UCSD-AML1 (cell line): ENCODE measurements around the gene CARD11.

Source experiments
- DNase-seq: peaks from one replicate; lab custom pipeline; 2025; ENCODE audit not compliant: unreplicated experiment; lab: John Stamatoyannopoulos, UW

CARD11 gene

DNA sequence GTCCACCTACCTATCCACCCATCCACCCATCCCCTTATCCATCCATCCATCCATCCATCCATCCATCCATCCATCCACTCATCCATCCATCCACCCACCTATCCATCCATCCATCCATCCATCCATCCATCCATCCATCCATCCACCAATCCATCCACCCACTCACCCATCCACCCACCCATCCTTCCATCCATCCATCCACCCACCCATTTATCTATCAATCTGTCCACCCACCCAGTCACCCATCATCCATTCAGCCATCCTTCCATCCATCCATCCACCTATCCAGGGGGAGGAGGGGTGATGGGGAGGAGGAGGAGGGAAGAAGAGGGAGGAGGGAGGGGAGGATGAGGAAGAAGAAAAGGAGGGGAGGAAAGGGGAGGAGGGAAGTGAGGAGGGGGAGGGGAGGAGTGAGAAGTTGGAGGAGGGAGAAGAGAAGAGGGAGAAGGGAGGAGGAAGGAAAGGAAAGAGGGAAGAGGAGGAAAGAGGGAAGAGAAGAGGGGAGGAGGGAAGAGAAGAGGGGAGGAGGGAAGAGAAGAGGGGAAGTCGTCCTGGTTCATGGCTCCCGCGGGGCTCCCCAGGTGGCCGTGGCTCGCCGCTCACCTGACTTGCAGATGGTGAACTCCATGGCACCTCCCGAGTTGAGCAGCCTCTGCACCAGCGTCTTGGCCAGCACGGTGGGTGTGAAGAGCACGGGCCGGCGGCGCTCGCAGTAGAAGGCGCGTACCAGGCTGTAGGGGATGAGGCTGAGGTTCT is 130.8 kb downstream of the CARD11 start:
- no peak for DNase-seq

DNA sequence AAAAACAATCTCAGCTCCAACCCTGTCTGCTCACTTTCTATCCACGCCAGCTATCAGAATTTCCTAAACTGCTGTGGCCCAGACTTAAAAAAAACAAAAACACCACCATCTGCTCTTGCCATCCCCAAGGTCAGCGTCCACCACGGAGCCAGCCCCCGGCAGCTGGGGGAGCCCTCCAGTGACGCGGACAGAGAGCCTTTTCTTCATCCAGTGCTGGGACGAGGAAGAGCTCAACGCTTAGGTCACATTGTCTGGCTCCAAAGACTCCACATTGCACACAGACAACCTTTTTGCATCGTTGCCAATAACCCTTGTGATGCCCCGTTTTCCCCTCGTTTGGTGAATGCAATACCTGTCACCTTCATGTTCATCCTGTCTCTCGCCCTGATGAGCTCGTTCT is 132.2 kb downstream of the CARD11 start:
- DNase-seq, result no peak

DNA sequence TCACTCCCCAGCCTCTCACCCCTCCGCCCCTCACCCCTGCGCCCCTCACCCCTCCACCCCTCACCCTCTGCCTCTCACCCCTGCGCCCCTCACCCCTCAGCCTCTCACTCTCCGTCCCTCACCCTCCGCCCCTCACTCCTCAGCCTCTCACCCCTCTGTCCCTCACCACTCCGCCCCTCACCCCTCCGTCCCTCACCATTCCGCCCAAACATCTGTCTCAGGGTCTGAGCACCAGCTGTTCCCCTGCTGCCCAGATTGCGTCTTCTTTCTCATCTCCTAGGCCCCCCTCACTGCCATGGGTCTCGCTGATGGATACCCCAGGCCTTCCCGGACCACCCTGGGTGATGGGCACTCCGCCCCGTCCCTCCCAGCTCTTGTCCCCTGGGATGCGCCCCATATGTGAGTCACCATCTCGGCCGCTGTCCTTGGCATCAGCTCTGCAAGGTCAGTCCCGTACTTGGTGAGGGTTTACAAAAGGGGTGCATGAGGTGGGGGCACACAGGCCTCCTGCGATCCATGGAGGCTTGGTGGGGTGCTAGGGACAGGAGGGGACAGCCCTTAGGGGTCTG is 134.1 kb downstream of the CARD11 start:
- DNase-seq, result no peak

DNA sequence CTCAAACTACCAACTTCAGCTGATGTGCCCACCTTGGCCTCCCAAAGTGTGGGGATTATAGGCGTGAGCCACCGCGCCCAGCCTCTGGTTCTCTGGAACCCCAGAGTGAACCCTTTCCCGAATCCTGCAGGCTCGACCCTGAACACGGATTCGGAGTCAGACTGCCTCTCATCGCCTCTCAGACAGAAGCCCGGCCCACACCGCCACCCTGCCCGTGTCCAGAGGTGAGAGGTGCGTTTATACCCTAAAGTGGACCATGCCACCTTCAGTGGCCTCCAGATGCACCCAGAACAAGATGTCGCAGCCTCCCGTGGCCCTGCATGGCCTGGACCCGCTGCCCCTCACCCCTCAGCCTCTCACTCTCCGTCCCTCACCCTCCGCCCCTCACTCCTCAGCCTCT is 134.6 kb downstream of the CARD11 start:
- DNase-seq, result no peak

DNA sequence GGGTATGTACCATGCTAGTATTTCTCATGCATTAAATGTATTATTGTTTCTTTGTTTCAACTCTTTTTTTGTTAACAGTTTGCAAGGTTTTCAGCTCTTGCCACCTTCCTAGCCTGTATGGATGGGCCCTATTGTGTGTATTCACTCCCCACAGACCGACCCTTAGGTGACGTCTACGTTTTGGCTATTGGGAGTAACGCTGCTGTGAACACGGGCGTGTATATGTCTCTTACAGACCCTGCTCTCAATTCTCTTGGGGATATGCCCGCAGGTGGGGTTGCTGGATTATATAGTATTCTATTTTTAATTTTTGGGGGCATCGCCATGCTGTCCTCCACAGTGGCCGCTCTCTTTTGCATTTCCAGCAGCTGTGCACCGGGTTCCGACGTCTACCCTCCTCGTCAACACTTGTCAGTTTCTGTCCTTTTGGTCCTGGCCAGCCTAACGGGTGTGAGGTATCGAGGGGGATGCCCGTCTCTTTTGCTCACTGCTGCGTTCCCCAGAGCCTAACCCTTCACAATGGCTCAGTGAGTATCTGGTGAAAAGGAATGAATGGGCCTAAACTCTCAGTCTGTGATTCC is 135.5 kb downstream of the CARD11 start:
- no peak for DNase-seq

DNA sequence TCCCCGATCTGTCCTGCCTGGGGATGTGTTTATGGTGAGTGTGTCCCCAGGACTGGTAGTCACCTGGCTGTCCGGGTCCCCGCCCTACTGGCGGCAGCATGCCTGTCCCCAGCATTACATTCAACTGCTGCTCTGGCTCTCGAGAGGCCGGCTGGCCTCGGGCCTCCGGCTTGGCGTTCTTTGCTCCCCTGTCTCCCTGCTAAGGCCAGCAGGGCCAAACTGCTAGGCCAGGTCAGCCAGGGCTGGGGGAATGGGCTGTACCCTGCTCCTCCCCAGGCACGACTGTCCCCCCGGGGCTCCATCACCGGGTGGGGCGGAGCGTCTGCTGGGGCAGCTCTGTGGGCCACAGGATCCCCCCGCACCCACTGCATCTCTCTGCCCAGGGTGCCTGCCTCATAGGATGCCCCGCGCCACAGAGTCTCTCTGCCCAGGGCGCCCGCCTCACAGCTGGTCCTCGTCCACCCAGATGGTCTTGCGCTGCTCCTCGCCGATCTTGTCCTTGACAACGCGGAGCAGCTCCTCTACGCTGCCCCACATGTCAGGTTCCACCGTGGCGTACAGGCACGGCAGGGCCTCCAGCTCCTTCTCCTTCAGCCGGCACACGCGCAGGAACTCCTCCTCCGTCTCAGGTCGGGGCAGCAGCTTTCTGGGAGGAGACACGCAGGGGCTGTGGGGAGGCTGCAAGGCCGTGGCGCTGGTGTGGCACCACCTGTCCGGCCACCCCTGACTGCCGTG is 137.3 kb downstream of the CARD11 start:
- no peak for DNase-seq

DNA sequence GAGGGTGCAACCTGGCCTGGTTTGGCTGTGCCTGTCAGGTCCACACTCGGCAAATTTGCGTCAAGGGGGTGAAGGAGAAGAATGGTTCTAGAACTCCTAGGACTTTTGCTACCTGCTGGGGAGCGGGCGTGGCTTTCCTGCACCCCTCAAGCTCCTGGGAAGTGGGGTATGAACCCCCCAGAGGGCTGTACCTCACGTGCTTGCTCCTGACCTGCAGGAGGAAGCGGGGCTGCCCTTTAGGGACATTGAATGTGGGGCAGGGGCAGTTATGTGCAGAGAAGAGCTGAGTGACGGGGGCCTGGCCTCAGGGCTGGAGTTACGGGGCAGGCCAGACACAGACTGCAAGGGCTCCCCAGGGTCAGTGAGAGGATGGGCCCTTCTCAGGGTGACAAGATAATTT is 138.2 kb downstream of the CARD11 start:
- DNase-seq, result no peak

DNA sequence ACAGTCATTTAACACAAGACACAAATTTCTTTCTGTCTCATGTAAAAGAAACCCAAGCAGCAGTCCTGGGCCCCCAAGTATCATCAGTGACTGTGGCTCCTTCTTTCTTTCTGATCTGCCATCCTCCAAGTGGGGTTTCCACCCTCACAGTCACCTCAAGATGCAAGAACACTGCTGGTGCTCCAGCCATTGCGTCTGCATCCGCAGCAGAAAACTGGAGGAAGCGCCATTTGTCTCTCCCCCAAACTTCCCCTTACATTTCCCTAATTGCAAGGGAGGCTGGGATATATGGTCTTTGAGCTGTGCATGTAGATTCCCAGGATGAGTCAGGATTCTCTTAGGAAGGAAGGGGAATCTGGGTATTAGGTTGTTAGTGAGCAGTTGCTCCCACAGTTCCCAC is 138.6 kb downstream of the CARD11 start:
- DNase-seq, result no peak

DNA sequence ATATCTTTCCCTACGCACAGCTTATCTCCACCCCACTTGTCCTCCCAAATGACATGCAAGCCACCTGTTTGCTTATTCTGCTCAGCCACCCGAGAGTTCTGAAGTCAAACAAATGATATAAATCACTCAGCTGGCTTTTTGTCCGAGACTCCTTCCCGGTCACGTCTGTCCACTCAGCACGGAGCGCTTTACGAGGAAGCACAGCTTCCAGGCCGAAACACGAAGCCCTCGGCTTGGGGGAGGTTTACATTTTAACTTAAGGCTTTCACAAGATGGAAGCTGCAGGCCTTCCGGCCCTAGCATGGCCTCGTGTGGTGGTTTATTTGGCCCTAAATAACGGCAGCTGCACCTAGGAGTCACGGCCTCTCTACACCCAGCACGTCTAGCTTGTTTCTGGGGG is 139.5 kb downstream of the CARD11 start:
- DNase-seq, result no peak

DNA sequence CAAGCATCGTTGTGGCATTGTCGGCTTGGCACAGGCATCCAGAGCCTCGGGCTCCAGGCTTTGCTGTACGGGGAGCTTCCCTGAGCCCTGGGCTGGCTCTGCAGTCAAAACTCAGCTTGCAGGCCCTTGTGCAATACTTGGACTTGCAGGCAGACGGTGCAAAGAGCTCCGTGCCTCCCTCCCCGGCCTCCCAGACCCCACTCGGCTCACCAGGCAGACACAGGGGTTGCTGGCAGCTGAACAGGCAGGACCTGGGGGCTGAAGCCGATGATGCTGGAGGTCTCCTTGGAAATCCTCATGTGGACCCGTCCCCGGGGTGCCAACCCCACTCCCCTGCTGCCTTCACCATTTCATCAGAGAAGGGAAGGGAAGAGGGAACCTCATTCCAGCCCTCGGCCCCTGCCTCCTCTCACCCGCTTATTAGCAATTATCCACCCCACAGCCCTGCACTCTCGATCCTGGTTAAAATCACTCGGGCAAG is 139.9 kb downstream of the CARD11 start:
- DNase-seq, result no peak

DNA sequence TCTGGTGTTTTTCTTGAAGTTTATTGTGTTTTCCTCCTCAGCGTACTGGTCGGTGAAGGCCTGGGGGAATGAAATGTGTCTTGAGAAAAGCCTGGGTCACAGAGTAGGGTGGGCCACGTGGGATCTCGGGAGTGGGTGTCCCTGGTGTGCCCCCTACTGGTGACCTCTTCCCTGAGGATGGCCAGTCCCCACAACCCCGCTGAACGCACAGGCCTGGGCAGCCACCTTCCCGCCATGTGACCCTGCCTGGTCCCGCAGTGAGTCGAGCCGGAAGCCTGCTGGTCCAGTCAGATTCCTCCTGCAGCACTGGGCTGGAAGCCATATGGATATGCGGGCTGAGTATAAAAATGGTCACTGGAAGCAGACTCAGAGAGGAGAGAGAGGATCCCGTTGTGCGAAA is 146.6 kb downstream of the CARD11 start:
- DNase-seq, result no peak

DNA sequence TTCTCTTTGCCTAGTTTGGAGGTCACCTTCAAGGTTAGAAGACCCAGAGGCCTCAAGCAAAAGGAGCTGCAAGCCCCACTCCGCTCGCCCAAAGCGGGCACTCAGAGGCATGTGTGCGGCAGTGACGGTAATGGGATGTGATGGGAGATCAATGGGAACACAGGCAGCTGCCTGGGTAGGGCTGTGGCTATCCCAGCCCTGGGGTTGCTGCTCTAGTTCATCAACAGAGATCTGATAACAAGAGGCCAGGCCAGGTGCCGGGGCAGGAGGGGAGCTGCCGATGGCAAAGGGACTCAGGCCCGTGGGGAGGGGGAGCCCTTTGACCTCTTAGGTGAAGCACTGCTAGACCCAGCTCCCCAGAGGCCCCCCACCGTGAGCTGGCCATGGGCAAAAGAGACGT is 147.5 kb downstream of the CARD11 start:
- DNase-seq, result no peak

DNA sequence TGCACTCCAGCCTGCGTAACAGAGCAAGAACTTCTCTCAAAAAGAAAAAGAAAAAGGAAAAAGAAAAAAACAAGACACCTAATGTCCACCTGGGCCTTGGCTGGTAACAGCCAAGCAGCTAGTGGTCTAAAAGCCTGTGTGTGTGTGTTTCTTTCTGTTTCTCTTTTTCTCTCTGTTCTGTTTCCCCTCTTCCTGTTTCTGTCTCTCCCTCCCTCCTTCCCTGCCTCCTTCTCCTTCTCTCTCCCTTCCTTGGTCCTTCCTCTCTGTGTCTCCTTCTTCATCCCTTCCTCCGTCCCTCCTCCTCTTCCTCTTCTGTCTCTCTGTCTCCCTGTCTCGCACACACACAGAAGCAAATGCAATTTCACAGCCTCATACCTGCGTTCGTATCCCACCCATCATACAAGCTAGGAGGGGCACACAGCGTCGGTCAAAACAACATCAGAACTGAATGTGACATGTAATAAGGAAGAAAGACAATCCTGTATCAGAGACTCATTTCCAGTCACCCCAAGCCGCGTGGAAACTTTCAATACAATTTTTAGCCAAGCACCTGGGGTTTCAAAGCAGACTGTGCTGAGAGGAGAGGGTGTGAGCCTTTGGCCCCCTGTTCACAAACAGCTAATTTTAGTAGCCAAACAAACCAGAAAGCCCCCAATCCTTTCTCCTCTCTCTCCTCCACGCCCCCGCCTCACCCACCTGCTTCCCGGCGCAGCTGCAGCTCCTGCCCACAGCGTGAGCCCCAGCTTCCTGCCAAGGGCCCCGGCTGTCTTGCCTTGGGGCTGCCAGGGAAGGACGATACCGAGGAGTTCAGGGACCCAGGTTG is 149.3 kb downstream of the CARD11 start:
- DNase-seq, result peak; percentile 19

DNA sequence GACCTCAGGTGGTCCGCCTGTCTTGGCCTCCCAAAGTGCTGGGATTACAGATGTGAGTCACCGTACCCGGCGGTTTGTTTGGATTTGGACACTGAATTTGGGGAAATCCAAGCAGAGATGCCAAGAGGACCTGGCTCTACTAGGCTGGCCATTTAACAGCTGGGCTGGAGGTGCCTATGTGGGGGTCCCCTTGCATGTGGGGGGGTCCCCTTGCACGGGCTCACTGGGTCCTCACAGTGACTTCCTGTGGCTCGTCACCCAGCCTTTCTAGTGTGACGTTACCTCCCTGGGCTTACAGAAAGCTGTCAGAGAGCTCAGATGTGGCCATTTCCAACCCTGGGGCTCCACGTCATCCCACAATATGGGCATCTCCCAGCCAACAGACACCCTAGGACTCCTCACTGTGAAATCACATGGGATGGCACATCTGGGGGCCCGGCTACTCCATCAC is 150.2 kb downstream of the CARD11 start:
- DNase-seq, result no peak

DNA sequence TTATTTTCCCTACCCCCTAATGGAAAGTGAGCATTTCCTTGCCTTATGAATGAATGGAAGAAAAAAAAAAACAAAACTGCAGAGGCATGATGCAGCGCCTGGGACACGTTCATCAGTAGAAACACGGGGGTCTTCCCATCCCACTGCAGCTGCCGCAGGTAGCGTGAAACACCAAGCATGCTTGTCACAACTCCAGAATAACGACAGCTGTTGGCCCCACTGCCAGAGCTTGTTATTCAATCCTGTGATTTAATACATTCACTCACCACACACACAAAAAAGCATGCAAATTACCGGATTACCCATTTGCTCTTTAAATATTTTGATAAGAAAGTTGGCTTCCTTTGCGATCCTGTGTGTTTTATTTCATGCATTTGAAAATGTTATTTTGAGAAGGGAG is 151.1 kb downstream of the CARD11 start:
- no peak for DNase-seq

DNA sequence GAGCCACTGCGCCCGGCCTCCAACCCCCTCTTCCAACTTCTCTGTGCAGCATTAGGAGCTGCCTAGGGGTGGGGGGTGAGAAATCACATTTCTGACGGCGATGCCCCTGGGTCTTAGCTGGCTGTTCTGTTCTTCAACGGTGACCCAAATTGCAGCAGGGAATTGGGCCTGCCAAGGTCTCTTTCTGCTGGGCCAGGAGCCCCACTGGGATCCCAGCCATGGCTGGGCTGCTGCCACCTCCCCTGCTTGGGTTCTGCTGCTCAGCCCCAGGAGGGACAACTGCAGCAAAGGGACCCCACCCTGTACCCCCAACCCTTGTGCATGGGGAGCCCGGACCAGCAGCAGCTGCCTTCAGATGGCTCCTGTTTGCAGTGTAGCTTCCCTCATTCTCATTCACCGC is 155.9 kb downstream of the CARD11 start:
- no peak for DNase-seq

DNA sequence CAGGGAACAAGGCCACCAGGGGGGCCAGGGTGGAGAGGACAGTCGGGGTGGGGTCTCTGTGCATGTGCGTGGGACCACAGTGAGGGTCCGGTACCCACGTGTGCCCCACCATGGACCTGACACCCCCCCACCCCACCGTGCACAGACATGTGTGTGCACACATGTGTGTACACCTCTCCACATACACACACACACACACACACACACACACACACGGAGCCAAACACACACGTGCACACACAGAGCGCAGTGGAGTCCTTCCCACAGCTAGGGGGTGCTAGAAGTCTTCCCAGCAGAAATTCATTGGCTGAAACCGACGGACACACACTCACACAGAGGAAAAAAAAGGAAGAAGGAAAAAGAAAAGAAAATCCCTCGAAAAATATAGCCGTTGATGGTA is 156.8 kb downstream of the CARD11 start:
- peak; percentile 29 for DNase-seq

DNA sequence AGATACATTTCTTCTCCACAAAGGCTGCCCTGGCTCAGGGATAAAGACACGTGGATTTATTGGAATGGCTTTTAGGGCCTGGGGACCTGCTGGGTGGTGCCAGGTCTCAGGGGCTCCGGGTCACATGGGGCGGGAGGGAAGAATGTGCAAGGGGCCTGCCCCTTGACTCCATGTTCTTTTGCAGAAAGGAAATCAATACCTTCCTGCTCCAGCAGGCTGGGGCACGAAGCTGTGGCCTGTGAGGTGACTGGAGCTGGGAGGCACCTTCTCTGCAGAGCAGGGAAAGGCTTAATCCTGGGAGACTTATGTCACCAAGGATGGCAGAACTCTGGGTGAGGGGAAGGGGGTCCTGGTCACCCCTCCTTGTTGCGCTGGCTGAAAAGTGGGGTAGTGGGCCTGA is 157.3 kb downstream of the CARD11 start:
- no peak for DNase-seq

DNA sequence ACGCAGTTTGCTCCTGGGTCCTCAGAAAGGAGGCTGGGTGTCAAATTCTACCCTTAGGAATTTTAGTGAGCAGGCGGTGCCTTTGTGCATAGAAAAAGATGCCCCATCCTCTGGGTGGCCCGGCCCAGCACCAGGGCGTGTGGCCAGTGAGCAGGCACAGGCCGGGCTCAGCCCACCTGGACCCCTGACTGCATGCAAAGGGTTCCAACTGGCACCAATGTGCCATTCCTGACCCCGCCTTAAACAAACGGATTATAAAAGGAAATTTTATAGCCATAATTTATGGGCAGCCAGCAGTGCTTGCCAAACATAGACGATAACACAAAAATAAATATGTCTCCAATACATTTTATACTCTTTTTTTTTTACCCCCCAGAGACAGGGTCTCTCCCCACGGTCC is 159.5 kb downstream of the CARD11 start:
- DNase-seq, result no peak

DNA sequence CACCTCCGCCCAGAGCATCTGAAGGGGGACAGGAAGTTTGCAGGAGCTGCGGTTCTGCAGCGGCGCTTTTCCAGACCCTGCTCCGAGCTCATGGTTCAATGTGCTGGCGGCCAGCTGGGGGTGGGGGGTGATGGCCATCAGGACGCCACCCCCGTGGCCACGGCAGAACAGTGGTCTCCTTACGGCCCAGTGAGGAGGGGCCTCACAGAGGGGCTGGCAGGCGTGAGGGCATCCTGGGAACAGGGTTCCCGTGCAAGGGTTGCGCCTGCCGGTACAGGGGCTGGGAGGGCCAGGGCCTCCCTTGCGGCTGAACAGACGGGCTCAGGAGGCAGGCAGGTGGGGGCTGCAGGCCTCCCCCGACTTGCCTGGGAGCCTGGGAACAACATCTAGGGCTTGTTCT is 160.6 kb downstream of the CARD11 start:
- DNase-seq, result no peak

DNA sequence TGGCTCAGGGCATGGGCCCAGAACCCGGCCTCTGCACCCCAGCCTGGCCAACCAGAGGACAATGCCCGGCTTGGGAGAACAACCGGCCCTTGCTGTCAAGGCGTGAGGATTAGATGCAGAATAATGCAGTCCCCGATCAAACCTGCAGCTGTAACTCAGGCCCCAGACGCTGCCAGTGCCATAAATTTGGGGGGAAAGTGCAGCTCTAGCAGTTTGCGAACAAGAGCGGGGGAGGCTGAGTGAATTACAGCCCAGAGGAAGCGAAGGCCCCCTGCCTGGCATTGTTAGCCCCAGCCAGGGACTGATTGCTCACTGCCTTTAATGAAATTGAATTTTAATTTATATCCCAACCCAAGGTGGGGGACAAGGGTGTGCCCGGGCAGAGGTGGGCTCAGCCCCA is 161.6 kb downstream of the CARD11 start:
- DNase-seq, result no peak
